Stomach (tissue), 9 donors: ENCODE measurements around the gene SLC4A2. TPM values are rescaled to one million over a fixed set of nuclear protein-coding genes. Genes with fewer than 3 reads are reported as not detected.

ENCODE experiments used
- DNase-seq, 2 donors: peaks; one replicate each; pipeline versions ENCODE4 v3.0.0 to v3.0.0-alpha.2; 2013 to 2019
- H3K27ac ChIP-seq, 5 donors: fragments of 200-600 bp in 4 of 5; sonication (generic) in 4 of 5; one replicate each; pipeline ENCODE4 v1.5.1; 2013 to 2019; ENCODE audit warnings: mild to moderate bottlenecking in 1 of 5, moderate library complexity in 1 of 5
- H3K27me3 ChIP-seq, 3 donors: fragments of 200-600 bp; sonication (generic); one replicate each; pipeline ENCODE4 v1.5.1; 2017 to 2019; ENCODE audit warnings: mixed run types in 1 of 3
- H3K36me3 ChIP-seq, 4 donors: fragments of 200-600 bp; sonication (generic); 1 replicate in 3 of 4; 2 replicates in 1 of 4; pipeline ENCODE4 v1.5.1; 2016 to 2019
- H3K4me1 ChIP-seq, 4 donors: fragments of 200-600 bp; sonication (generic); one replicate each; pipeline ENCODE4 v1.5.1; 2016 to 2019
- H3K4me3 ChIP-seq, 4 donors: fragments of 200-600 bp; sonication (generic) in 3 of 4; one replicate each; pipeline ENCODE4 v1.5.1; 2016 to 2019; ENCODE audit warnings: mild to moderate bottlenecking in 1 of 4
- H3K9me3 ChIP-seq, 4 donors: fragments of 200-600 bp; sonication (generic); one replicate each; pipeline ENCODE4 v1.5.1; 2016 to 2019
- EP300 ChIP-seq: sonication (generic); formaldehyde crosslinking; IDR thresholded peaks from one replicate; pipeline ENCODE4 v1.6.1; 2017; ENCODE audit warnings: antibody characterized with exemption
- POLR2A ChIP-seq, 4 donors: fragments of 450-650 bp; IDR thresholded peaks; one replicate each; pipeline ENCODE4 v1.6.1; 2016; ENCODE audit warnings: antibody characterized with exemption in 4 of 4, control low read depth in 2 of 4, mild to moderate bottlenecking in 1 of 4, moderate library complexity in 1 of 4
- POLR2AphosphoS5 ChIP-seq, 3 donors: sonication (generic); formaldehyde crosslinking; IDR thresholded peaks; one replicate each; pipeline ENCODE4 v1.6.1; 2016; ENCODE audit warnings: antibody characterized with exemption in 3 of 3
- WGBS, 5 donors: extraction: QIAGEN DNeasy Blood & Tissue Kit in 3 of 5; methylation state at CpG; one replicate each; pipeline versions ENCODE4 v1.1.5 to v1.1.7; 2013 to 2018; 5-methylcytosine and 5-hydroxymethylcytosine counted together
- intact Hi-C: fragments of 100-400 bp; cut with DNase I; formaldehyde crosslinking; loops from one replicate; pipeline ENCODE4 v1.15.1; 2023; ENCODE audit warnings: low total_unique reads
- polyA plus RNA-seq, 3 donors: library from polyadenylated mRNA; stranded (reverse); fragments of 200-250 nt; gene quantifications; one replicate each; pipeline ENCODE4 v1.2.3, GENCODE V29; 2013
- total RNA-seq, 5 donors: library from RNA; depleted of rRNA; stranded (reverse); fragments of >200 nt; gene quantifications; one replicate each; pipeline versions ENCODE4 v1.1.0 to v1.2.3, GENCODE V29; 2014 to 2016
- TF ChIP-seq, protein P1 (sequence below), 7 experiments: fragments of 450-650 bp in 4 of 7; fragments of 200-600 bp in 3 of 7; sonication (generic) in 3 of 7; IDR thresholded peaks; one replicate each; pipeline ENCODE4 v1.5.1; 2016 to 2019; ENCODE audit warnings: antibody characterized with exemption in 7 of 7, control low read depth in 2 of 7, mild to moderate bottlenecking in 1 of 7
- donor health status: healthy with polysubstance abuse.
- donor health status: Bipolar disorder and iron deficiency.
- donor health status: healthy.

Gene SLC4A2
- total and polyA plus RNA-seq, 8 donors = 65.9 to 296 (median 126) TPM

DNA sequence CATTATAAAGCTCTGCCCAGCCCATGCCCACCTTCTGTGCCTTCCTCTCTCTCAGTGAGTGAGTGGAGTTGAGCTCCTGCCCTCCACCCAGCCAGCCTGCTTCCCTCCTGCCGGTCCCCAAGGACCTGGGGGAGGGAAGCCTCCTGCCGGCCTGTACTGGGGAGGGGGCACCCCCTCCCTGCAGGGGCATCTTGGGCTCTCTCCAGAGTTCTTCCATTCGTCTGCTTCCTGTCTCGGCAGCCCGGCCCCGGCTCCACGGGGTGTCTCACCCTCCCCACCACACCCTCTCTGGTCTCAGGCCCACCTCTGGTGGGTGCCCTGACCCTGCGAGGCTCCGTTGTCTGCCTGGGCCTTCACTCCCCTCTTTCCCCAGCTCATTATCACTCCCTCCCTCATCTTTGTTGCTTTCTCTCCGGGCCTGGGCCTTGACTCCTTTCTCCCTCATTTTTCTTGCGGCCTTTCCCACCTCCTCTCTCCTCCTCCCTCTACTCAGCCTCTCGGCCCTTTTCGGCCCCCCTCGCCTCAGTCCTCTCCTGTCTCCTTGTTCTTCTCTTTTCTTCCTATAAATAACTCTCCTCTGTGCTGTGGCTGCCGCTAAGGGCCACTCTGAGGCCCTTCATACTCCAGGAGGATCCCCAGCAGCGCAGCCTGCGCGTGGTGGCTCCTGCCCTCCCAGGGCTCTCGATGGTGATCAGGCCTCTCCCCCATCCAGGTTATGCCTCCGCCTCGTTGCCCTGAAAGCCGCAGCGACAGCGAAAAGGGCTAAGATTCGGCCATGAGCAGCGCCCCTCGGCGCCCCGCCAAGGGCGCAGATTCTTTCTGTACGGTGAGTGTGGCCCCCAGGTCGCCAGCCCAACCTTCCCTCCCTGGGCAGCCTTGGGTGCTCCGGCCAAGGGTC lies 2.1 kb downstream of the SLC4A2 start:
- no peaks in the 10 kb centered on the region for H3K9me3 ChIP-seq
- H3K27ac ChIP-seq = peak overlapping the region; percentile 91 to 97 (median 96)
- no peaks in the 10 kb centered on the region for H3K27me3 ChIP-seq
- H3K4me3 ChIP-seq = peak overlapping the region; percentile 69 to 94 (median 82)
- H3K4me1 ChIP-seq = peaks cover 55 to 76% (median 64%) of the 10 kb centered on the region in 4 donors
- TF ChIP-seq, protein P1, sequence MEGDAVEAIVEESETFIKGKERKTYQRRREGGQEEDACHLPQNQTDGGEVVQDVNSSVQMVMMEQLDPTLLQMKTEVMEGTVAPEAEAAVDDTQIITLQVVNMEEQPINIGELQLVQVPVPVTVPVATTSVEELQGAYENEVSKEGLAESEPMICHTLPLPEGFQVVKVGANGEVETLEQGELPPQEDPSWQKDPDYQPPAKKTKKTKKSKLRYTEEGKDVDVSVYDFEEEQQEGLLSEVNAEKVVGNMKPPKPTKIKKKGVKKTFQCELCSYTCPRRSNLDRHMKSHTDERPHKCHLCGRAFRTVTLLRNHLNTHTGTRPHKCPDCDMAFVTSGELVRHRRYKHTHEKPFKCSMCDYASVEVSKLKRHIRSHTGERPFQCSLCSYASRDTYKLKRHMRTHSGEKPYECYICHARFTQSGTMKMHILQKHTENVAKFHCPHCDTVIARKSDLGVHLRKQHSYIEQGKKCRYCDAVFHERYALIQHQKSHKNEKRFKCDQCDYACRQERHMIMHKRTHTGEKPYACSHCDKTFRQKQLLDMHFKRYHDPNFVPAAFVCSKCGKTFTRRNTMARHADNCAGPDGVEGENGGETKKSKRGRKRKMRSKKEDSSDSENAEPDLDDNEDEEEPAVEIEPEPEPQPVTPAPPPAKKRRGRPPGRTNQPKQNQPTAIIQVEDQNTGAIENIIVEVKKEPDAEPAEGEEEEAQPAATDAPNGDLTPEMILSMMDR (IDR thresholded peaks at IDR 0.05) = no peak
- TF ChIP-seq POLR2AphosphoS5 (IDR thresholded peaks at IDR 0.05) = no peak
- TF ChIP-seq POLR2A (IDR thresholded peaks at IDR 0.05) = no peak
- no peak for TF ChIP-seq EP300
- DNase-seq = no peak
- intact Hi-C loops = loop anchor here (10.0 kb wide), 1 partner anchor 53 kb away; no protein-coding TSS in a partner anchor
- WGBS, 5 donors = 55 to 66% (median 57%) methylated on average over 31 to 33 of the region's 33 CpGs
- H3K36me3 ChIP-seq = peaks cover 25 to 32% (median 28%) of the 10 kb centered on the region in 4 donors

DNA sequence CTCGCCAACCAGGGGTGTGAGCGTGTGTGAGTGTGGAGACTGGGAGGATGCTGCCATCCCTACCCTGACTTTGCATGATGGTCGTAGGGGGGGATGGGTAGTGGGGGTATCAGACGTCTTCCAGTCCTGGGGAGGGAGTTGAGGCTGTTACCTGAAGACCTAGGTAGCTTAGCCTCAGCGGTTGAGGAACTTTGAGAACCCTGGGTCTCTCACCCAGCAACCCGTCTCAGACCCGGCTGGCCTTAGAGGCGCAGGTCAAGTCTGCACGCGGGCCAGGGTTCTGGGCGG lies 2.7 kb downstream of the SLC4A2 start:
- Histone ChIP-seq H3K9me3 (no peaks in the 10 kb centered on the region), H3K27ac (peak overlapping the region; percentile 91 to 97 (median 96)), H3K4me1 (peaks cover 50 to 70% (median 58%) of the 10 kb centered on the region in 4 donors), H3K27me3 (no peaks in the 10 kb centered on the region), H3K4me3 (peak overlapping the region in 3 of 4 donors; percentile 37 to 94 (median 69)), H3K36me3 (peaks cover 31 to 38% (median 34%) of the 10 kb centered on the region in 4 donors)
- intact Hi-C loops = loop anchor here (10.0 kb wide), 1 partner anchor 53 kb away; no protein-coding TSS in a partner anchor
- TF ChIP-seq EP300 (no peak), POLR2AphosphoS5 (IDR thresholded peaks at IDR 0.05) (no peak), POLR2A (IDR thresholded peaks at IDR 0.05) (no peak)
- TF ChIP-seq, protein P1 (IDR thresholded peaks at IDR 0.05) = no peak
- WGBS, 5 donors = 34 to 58% (median 36%) methylated on average over 5 to 11 of the region's 11 CpGs
- DNase-seq = no peak

DNA sequence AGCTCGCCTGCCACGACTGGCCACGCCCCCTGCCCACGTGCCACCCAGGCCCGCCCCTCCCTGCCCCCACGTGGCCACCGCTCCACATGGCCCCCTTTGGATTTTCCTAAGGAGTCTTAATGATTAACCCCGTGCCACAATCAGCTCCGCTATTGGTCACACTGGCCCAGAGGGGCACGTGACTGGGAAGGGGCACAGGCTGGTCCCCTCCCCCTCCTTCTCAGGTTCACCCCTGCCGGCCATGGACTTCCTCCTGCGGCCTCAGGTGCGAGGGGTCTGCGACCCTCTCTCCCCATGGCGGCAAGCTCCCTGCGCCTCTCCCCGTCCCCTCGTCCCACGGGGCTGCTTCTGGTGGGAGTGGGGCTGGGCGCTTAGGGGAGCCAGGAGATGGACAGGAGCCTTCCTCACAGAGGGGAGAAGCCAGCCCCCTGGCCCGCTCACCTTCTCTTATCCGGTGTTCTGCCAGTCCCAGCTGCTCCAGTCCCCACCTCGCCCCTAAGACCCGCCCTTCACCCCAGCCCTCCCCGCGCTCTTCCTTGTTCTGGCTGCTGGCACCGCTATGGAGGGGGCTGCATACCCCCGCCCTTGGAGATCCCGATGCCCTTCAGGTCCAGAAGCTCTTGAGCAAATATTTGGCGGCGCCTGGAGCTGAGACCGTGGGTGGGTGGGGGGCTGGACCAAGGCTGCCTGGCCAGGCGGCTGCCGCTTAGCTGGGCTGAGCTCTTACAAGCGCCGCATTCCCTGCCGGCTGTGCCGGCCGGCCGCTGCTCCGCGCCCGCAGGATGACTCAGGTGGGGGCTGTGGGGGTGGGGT lies 3.2 kb downstream of the SLC4A2 start:
- DNase-seq = peak; percentile 91 to 95
- TF ChIP-seq, protein P1 (IDR thresholded peaks at IDR 0.05) = no peak
- TF ChIP-seq POLR2AphosphoS5 (IDR thresholded peaks at IDR 0.05) = peak in 1 of 3 donors; percentile 48
- Histone ChIP-seq H3K4me3 (peak overlapping the region; percentile 37 to 94 (median 59)), H3K27ac (peak overlapping the region; percentile 86 to 97 (median 96)), H3K27me3 (no peaks in the 10 kb centered on the region), H3K36me3 (peaks cover 36 to 43% (median 39%) of the 10 kb centered on the region in 4 donors), H3K9me3 (no peaks in the 10 kb centered on the region), H3K4me1 (peaks cover 46 to 66% (median 53%) of the 10 kb centered on the region in 4 donors)
- intact Hi-C loops = loop anchor here (10.0 kb wide), 1 partner anchor 52 kb away; no protein-coding TSS in a partner anchor
- WGBS, 5 donors = 22 to 52% (median 36%) methylated on average over 25 to 43 of the region's 43 CpGs

DNA sequence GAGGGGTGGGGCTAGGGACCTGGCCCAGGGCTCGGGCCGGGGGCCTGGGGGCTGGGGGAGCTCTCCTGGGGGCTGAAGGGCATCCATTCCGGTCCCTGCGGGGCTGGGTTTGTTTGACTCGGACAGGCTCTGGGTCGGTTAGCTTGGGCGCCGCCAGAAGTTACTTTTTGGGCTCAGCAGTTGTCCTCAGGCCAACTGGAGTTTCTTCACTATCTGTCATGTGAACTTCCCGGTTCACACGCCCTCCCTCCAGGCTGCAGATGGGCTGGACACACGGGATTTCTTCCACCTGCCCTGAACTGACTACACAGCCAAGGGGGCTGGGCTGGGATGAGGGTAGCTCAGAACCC lies 3.8 kb downstream of the SLC4A2 start:
- Histone ChIP-seq H3K27ac (peak overlapping the region; percentile 47 to 97 (median 91)), H3K4me1 (peaks cover 46 to 65% (median 52%) of the 10 kb centered on the region in 4 donors), H3K4me3 (peak overlapping the region; percentile 37 to 94 (median 59)), H3K9me3 (no peaks in the 10 kb centered on the region), H3K27me3 (no peaks in the 10 kb centered on the region), H3K36me3 (peaks cover 41 to 49% (median 45%) of the 10 kb centered on the region in 4 donors)
- intact Hi-C loops = loop anchor here (10.0 kb wide), 1 partner anchor 52 kb away; no protein-coding TSS in a partner anchor
- DNase-seq = peak in 1 of 2 donors; percentile 50
- no peak for TF ChIP-seq EP300
- TF ChIP-seq, protein P1 (IDR thresholded peaks at IDR 0.05) = no peak
- TF ChIP-seq POLR2AphosphoS5 (IDR thresholded peaks at IDR 0.05) = no peak
- no peak for TF ChIP-seq POLR2A (IDR thresholded peaks at IDR 0.05)
- WGBS, 5 donors = 10 to 25% (median 22%) methylated on average over 5 to 11 of the region's 11 CpGs
